Neural cell (in vitro differentiated cells): ENCODE data around the gene E2F1. TPM values are rescaled to one million over a fixed set of nuclear protein-coding genes. Genes with fewer than 3 reads are reported as not detected.

ENCODE experiments used
- H2AFZ ChIP-seq: fragments of 200-600, 300-800 bp; sonication (generic), shearing (Covaris generic); 2 replicates; pipeline ENCODE4 v1.6.0; 2014; ENCODE audit warnings: low read depth, mild to moderate bottlenecking, antibody characterized with exemption, low read length, moderate library complexity
- H3F3A ChIP-seq: fragments of 200-600 bp; shearing (Covaris generic); 2 replicates; pipeline ENCODE4 v1.6.1; 2016; ENCODE audit warnings: mild to moderate bottlenecking, moderate library complexity, mixed read lengths, antibody characterized with exemption, low read length; ENCODE audit not compliant: insufficient read depth, poor library complexity, severe bottlenecking
- H3K27ac ChIP-seq: fragments of 200-600, 300-800 bp; sonication (generic), shearing (Covaris generic); 2 replicates; pipeline ENCODE4 v1.5.1; 2014; ENCODE audit warnings: mild to moderate bottlenecking, low read length, moderate library complexity
- H3K27me3 ChIP-seq: fragments of 300-800, 200-600 bp; sonication (generic), shearing (Covaris generic); 2 replicates; pipeline ENCODE4 v1.6.0; 2014; ENCODE audit warnings: mild to moderate bottlenecking, low read depth, low read length, moderate library complexity; ENCODE audit not compliant: insufficient read depth
- H3K36me3 ChIP-seq: fragments of 300-800, 200-600 bp; sonication (generic), shearing (Covaris generic); 2 replicates; pipeline ENCODE4 v1.5.1; 2014; ENCODE audit warnings: mild to moderate bottlenecking, antibody characterized with exemption, low read length, moderate library complexity; ENCODE audit not compliant: insufficient read depth
- H3K4me2 ChIP-seq: fragments of 300-800, 200-600 bp; sonication (generic), shearing (Covaris generic); 2 replicates; pipeline ENCODE4 v1.6.0; 2014; ENCODE audit warnings: mild to moderate bottlenecking, low read length
- H3K4me3 ChIP-seq: fragments of 300-800, 200-600 bp; sonication (generic), shearing (Covaris generic); 2 replicates; pipeline ENCODE4 v1.5.1; 2014; ENCODE audit warnings: mild to moderate bottlenecking, low read length, moderate library complexity
- H3K79me2 ChIP-seq: fragments of 200-600 bp; shearing (Covaris generic); replicated peaks from 2 replicates; pipeline ENCODE4 v1.6.0; 2014; ENCODE audit warnings: mild to moderate bottlenecking, low read length, moderate library complexity; ENCODE audit not compliant: insufficient read depth
- H3K9ac ChIP-seq: fragments of 300-800, 200-600 bp; sonication (generic), shearing (Covaris generic); 2 replicates; pipeline ENCODE4 v1.6.1; 2016; ENCODE audit warnings: mild to moderate bottlenecking, low read length, mixed read lengths
- H3K9me2 ChIP-seq: fragments of 200-600 bp; shearing (Covaris generic); 2 replicates; pipeline ENCODE4 v1.6.1; 2016; ENCODE audit warnings: mild to moderate bottlenecking, low read length, mixed read lengths; ENCODE audit not compliant: insufficient read depth
- H3K9me3 ChIP-seq: fragments of 200-600, 300-800 bp; sonication (generic), shearing (Covaris generic); 2 replicates; pipeline ENCODE4 v1.6.1; 2016; ENCODE audit warnings: mild to moderate bottlenecking, mixed run types, low read length, moderate library complexity, mixed read lengths
- H4K20me1 ChIP-seq: fragments of 200-600 bp; shearing (Covaris generic); 2 replicates; pipeline ENCODE4 v1.6.1; 2016; ENCODE audit warnings: mild to moderate bottlenecking, mixed run types; ENCODE audit not compliant: insufficient read depth
- EP300 ChIP-seq: fragments of 450-650 bp; conservative IDR thresholded peaks from 2 replicates; pipeline ENCODE4 v1.6.1; 2014; ENCODE audit warnings: antibody characterized with exemption, mild to moderate bottlenecking, moderate library complexity; ENCODE audit not compliant: poor library complexity, severe bottlenecking
- EZH2 ChIP-seq: fragments of 200-600, 300-800 bp; shearing (Covaris generic), sonication (generic); IDR thresholded peaks from 2 replicates; pipeline ENCODE4 v1.6.1; 2014; ENCODE audit warnings: antibody characterized with exemption, low read length, borderline replicate concordance, mild to moderate bottlenecking; ENCODE audit not compliant: insufficient read depth, poor library complexity, severe bottlenecking
- MXI1 ChIP-seq: fragments of 450-650 bp; conservative IDR thresholded peaks from 2 replicates; pipeline ENCODE4 v1.6.1; 2014; ENCODE audit warnings: antibody characterized with exemption, mild to moderate bottlenecking; ENCODE audit not compliant: poor library complexity, severe bottlenecking
- POLR2AphosphoS5 ChIP-seq: IDR thresholded peaks from 2 replicates; pipeline ENCODE4 v1.6.1; 2012
- RAD21 ChIP-seq: fragments of 450-650 bp; conservative IDR thresholded peaks from 2 replicates; pipeline ENCODE4 v1.6.1; 2014; ENCODE audit warnings: antibody characterized with exemption, mild to moderate bottlenecking, moderate library complexity
- SMC3 ChIP-seq: fragments of 450-650 bp; conservative IDR thresholded peaks from 2 replicates; pipeline ENCODE4 v1.6.1; 2014; ENCODE audit warnings: antibody characterized with exemption, mild to moderate bottlenecking, moderate library complexity; ENCODE audit not compliant: poor library complexity
- TAF1 ChIP-seq: IDR thresholded peaks from 2 replicates; pipeline ENCODE4 v1.6.1; 2012; ENCODE audit warnings: low read depth
- polyA plus RNA-seq: library from polyadenylated mRNA; depleted of rRNA; stranded (reverse); fragments of >200 nt; gene quantifications from 2 replicates; pipeline ENCODE4 v1.2.3, GENCODE V29; 2014
- TF ChIP-seq, protein P1 (sequence below): fragments of 450-650 bp; IDR thresholded peaks from 2 replicates; pipeline ENCODE4 v1.5.1; 2014; ENCODE audit warnings: antibody characterized with exemption, mild to moderate bottlenecking, moderate library complexity; ENCODE audit not compliant: poor library complexity, severe bottlenecking
- TF ChIP-seq, protein P2 (sequence below): IDR thresholded peaks from 2 replicates; pipeline ENCODE4 v1.6.1; 2012; ENCODE audit warnings: borderline replicate concordance

The E2F1 gene
- polyA plus RNA-seq, 1 donor from 2014 or later = 2.3 TPM

DNA sequence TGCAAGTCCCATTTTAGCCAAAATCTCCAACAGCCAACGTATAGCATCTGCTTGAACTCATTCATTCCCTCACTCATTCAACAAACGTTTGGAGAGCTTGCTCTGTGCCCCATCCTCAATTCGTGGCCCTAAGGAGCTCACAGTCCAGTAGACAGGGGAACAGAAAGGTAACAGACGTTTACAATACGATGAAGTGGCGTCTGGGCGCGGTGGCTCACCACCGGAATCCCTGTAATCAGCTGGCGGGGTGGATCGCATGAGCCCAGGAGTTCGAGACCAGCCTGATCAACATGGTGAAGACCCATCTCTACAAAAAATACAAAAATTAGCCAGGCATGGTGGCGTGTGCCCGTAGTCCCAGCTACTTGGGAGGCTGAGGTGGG lies 790 bp upstream of the E2F1 start:
- H3F3A ChIP-seq = no peaks in the 10 kb centered on the region
- no peaks in the 10 kb centered on the region for H3K36me3 ChIP-seq
- H3K9me3 ChIP-seq = no peaks in the 10 kb centered on the region
- no peaks in the 10 kb centered on the region for H3K9me2 ChIP-seq
- H3K4me3 ChIP-seq = peak overlapping the region; percentile 66
- H4K20me1 ChIP-seq = no peaks in the 10 kb centered on the region
- H2AFZ ChIP-seq = peak overlapping the region; percentile 96
- no peaks in the 10 kb centered on the region for H3K27me3 ChIP-seq
- no peak for TF ChIP-seq POLR2AphosphoS5
- TF ChIP-seq TAF1 = no peak
- H3K79me2 ChIP-seq = peaks cover 10% of the 10 kb centered on the region
- no peak overlapping the region for H3K4me2 ChIP-seq
- peak overlapping the region; percentile 56 for H3K27ac ChIP-seq
- peak overlapping the region; percentile 63 for H3K9ac ChIP-seq

DNA sequence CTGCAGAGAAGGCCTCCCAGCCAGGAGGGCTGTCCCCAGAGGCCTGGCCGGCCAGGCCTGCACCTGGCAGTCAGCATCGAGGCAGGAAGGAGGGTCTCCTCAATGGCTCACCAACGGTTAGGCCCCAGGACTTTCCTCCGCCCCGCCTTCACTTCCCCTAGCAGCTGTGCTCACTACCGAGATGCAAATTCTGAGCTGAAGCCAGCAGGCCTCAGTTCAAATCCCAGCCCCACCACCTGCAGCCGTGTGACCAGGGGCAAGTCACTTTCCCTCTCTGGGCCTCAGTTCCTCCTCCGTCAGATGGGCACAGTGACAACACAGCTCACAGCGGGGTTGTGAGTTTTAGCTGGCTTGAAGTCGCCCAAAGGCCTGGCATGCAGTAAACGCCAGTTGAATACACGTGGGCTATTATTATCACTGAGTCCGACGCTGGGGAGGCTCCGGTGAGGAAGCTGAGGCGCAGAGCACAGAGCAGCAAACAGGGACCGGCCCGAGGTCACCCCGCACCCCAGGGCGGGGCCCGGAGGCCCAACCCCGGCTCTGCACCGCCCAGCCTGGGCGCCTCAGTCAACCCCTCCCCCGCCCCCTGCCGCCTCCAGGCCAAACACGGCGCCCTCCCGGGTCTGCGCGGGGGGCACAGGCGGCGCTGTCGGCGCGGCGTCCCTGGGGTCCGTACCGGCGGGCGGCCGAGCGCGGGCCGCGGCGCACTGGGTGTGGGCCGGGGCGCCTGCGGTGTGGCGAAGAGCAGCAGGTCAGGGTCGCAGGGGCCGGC lies 671 bp downstream of the E2F1 start:
- Histone ChIP-seq H2AFZ (no peak overlapping the region), H3K79me2 (peaks cover 10% of the 10 kb centered on the region), H3K4me2 (no peak overlapping the region), H3K27ac (no peak overlapping the region), H3K9me2 (no peaks in the 10 kb centered on the region), H3F3A (no peaks in the 10 kb centered on the region), H4K20me1 (no peaks in the 10 kb centered on the region), H3K4me3 (peak overlapping the region; percentile 59), H3K27me3 (no peaks in the 10 kb centered on the region), H3K36me3 (no peaks in the 10 kb centered on the region), H3K9ac (peak overlapping the region; percentile 12), H3K9me3 (no peaks in the 10 kb centered on the region)
- TF ChIP-seq MXI1 (no peak), TAF1 (no peak), EZH2 (no peak), RAD21 (no peak), POLR2AphosphoS5 (no peak), EP300 (no peak), SMC3 (no peak)
- TF ChIP-seq, protein P1, sequence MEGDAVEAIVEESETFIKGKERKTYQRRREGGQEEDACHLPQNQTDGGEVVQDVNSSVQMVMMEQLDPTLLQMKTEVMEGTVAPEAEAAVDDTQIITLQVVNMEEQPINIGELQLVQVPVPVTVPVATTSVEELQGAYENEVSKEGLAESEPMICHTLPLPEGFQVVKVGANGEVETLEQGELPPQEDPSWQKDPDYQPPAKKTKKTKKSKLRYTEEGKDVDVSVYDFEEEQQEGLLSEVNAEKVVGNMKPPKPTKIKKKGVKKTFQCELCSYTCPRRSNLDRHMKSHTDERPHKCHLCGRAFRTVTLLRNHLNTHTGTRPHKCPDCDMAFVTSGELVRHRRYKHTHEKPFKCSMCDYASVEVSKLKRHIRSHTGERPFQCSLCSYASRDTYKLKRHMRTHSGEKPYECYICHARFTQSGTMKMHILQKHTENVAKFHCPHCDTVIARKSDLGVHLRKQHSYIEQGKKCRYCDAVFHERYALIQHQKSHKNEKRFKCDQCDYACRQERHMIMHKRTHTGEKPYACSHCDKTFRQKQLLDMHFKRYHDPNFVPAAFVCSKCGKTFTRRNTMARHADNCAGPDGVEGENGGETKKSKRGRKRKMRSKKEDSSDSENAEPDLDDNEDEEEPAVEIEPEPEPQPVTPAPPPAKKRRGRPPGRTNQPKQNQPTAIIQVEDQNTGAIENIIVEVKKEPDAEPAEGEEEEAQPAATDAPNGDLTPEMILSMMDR = no peak
- TF ChIP-seq, protein P2, sequence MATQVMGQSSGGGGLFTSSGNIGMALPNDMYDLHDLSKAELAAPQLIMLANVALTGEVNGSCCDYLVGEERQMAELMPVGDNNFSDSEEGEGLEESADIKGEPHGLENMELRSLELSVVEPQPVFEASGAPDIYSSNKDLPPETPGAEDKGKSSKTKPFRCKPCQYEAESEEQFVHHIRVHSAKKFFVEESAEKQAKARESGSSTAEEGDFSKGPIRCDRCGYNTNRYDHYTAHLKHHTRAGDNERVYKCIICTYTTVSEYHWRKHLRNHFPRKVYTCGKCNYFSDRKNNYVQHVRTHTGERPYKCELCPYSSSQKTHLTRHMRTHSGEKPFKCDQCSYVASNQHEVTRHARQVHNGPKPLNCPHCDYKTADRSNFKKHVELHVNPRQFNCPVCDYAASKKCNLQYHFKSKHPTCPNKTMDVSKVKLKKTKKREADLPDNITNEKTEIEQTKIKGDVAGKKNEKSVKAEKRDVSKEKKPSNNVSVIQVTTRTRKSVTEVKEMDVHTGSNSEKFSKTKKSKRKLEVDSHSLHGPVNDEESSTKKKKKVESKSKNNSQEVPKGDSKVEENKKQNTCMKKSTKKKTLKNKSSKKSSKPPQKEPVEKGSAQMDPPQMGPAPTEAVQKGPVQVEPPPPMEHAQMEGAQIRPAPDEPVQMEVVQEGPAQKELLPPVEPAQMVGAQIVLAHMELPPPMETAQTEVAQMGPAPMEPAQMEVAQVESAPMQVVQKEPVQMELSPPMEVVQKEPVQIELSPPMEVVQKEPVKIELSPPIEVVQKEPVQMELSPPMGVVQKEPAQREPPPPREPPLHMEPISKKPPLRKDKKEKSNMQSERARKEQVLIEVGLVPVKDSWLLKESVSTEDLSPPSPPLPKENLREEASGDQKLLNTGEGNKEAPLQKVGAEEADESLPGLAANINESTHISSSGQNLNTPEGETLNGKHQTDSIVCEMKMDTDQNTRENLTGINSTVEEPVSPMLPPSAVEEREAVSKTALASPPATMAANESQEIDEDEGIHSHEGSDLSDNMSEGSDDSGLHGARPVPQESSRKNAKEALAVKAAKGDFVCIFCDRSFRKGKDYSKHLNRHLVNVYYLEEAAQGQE = no peak
